Measurements from ENCODE around the gene HOXC9.

HOXC9 gene

GRCh38 chr12:54033980-54034784 lies 34.2 kb downstream of the HOXC9 start:
- Histone ChIP-seq H3K9ac (no peak overlapping the region), H3K27me3 (ENCODE audit: control insufficient read depth, insufficient read depth, low read length) (peaks cover 14% of the 10 kb centered on the region), H3K36me3 (ENCODE audit: control insufficient read depth, insufficient read depth, low read length) (no peaks in the 10 kb centered on the region), H3K79me2 (no peaks in the 10 kb centered on the region), H3K4me3 (ENCODE audit: low read depth, low read length) (no peak overlapping the region), H3K9me3 (ENCODE audit: control insufficient read depth, low read length) (no peaks in the 10 kb centered on the region), H3K4me2 (ENCODE audit: low read length) (no peak overlapping the region), H3K27ac (no peak overlapping the region), H2AFZ (no peak overlapping the region), H3K4me1 (no peaks in the 10 kb centered on the region)
- TF ChIP-seq CTCF (IDR thresholded peaks at IDR 0.05) = no peak

GRCh38 chr12:54034785-54035310 lies 34.9 kb downstream of the HOXC9 start:
- Histone ChIP-seq H2AFZ (no peak overlapping the region), H3K27me3 (ENCODE audit: control insufficient read depth, insufficient read depth, low read length) (peaks cover 14% of the 10 kb centered on the region), H3K27ac (no peak overlapping the region), H3K4me1 (no peaks in the 10 kb centered on the region), H3K4me3 (ENCODE audit: low read depth, low read length) (no peak overlapping the region), H3K9me3 (ENCODE audit: control insufficient read depth, low read length) (no peaks in the 10 kb centered on the region), H3K36me3 (ENCODE audit: control insufficient read depth, insufficient read depth, low read length) (no peaks in the 10 kb centered on the region), H3K9ac (no peak overlapping the region), H3K4me2 (ENCODE audit: low read length) (no peak overlapping the region), H3K79me2 (no peaks in the 10 kb centered on the region)
- TF ChIP-seq CTCF (IDR thresholded peaks at IDR 0.05) = no peak

- Histone ChIP-seq H2AFZ (no peak overlapping the region), H3K4me1 (no peaks in the 10 kb centered on the region), H3K36me3 (ENCODE audit: control insufficient read depth, insufficient read depth, low read length) (no peaks in the 10 kb centered on the region), H3K4me3 (ENCODE audit: low read depth, low read length) (no peak overlapping the region), H3K27ac (no peak overlapping the region), H3K9me3 (ENCODE audit: control insufficient read depth, low read length) (no peaks in the 10 kb centered on the region), H3K79me2 (no peaks in the 10 kb centered on the region), H3K9ac (no peak overlapping the region), H3K4me2 (ENCODE audit: low read length) (no peak overlapping the region), H3K27me3 (ENCODE audit: control insufficient read depth, insufficient read depth, low read length) (peaks cover 14% of the 10 kb centered on the region)
- no peak for TF ChIP-seq CTCF (IDR thresholded peaks at IDR 0.05)
Measured at GRCh38 chr12:54035568-54036264, 35.8 kb downstream of the HOXC9 start.

GRCh38 chr12:54036620-54037359 lies 36.8 kb downstream of the HOXC9 start:
- Histone ChIP-seq H3K79me2 (no peaks in the 10 kb centered on the region), H2AFZ (no peak overlapping the region), H3K9ac (no peak overlapping the region), H3K4me2 (ENCODE audit: low read length) (no peak overlapping the region), H3K36me3 (ENCODE audit: control insufficient read depth, insufficient read depth, low read length) (no peaks in the 10 kb centered on the region), H3K27me3 (ENCODE audit: control insufficient read depth, insufficient read depth, low read length) (peaks cover 13% of the 10 kb centered on the region), H3K27ac (no peak overlapping the region), H3K9me3 (ENCODE audit: control insufficient read depth, low read length) (no peaks in the 10 kb centered on the region), H3K4me1 (no peaks in the 10 kb centered on the region), H3K4me3 (ENCODE audit: low read depth, low read length) (no peak overlapping the region)
- no peak for TF ChIP-seq CTCF (IDR thresholded peaks at IDR 0.05)
